ENCODE measurements around the gene SAG. TPM values are rescaled to one million over a fixed set of nuclear protein-coding genes. Genes with fewer than 3 reads are reported as not detected.

The SAG gene
- total RNA-seq, 4 donors from 2014 or later: not detected

GRCh38 chr2:233358335-233358734, 50.7 kb downstream of the SAG start:
- TF ChIP-seq CTCF (IDR thresholded peaks at IDR 0.05) (no peak), POLR2A (IDR thresholded peaks at IDR 0.05) (no peak)
- intact Hi-C loops (cut with DNase I; ENCODE audit: low total_unique reads): no loop called here
- H3K4me3 ChIP-seq (ENCODE audit: low read depth, poor library complexity, severe bottlenecking): no peak overlapping the region
- WGBS, 2 donors: 80 to 90% methylated on average over 4 of the region's 4 CpGs
- no peak for DNase-seq (ENCODE audit: low spot score in 2 of 2)

GRCh38 chr2:233358947-233359346, 51.3 kb downstream of the SAG start:
- no peak for TF ChIP-seq POLR2A (IDR thresholded peaks at IDR 0.05)
- no peak for TF ChIP-seq CTCF (IDR thresholded peaks at IDR 0.05)
- no peak for DNase-seq (ENCODE audit: low spot score in 2 of 2)
- H3K4me3 ChIP-seq (ENCODE audit: low read depth, poor library complexity, severe bottlenecking): no peak overlapping the region
- WGBS, 2 donors: 93 to 94% methylated on average over 6 of the region's 6 CpGs
- intact Hi-C loops (cut with DNase I; ENCODE audit: low total_unique reads): no loop called here

GRCh38 chr2:233359823-233360222, 52.2 kb downstream of the SAG start:
- no peak overlapping the region for H3K4me3 ChIP-seq (ENCODE audit: low read depth, poor library complexity, severe bottlenecking)
- whole genome bisulfite sequencing, 2 donors: 94 to 99% methylated on average over 3 of the region's 3 CpGs
- intact Hi-C loops (cut with DNase I; ENCODE audit: low total_unique reads): no loop called here
- TF ChIP-seq POLR2A (IDR thresholded peaks at IDR 0.05): no peak
- no peak for TF ChIP-seq CTCF (IDR thresholded peaks at IDR 0.05)
- peak in 1 of 2 donors; percentile 21 for DNase-seq (ENCODE audit: low spot score in 2 of 2)

- intact Hi-C loops (cut with DNase I; ENCODE audit: low total_unique reads): no loop called here
- peak in 1 of 2 donors; percentile 15 for DNase-seq (ENCODE audit: low spot score in 2 of 2)
- 70 to 85% methylated on average over 4 of the region's 4 CpGs for WGBS, 2 donors
- no peak overlapping the region for H3K4me3 ChIP-seq (ENCODE audit: low read depth, poor library complexity, severe bottlenecking)
- TF ChIP-seq POLR2A (IDR thresholded peaks at IDR 0.05) (no peak), CTCF (IDR thresholded peaks at IDR 0.05) (no peak)
Observed at GRCh38 chr2:233360771-233361176, 53.2 kb downstream of the SAG start.

- 64 to 79% methylated on average over 7 of the region's 7 CpGs for WGBS, 2 donors
Observed at GRCh38 chr2:233361297-233361696, 53.7 kb downstream of the SAG start.

More at GRCh38 chr2:233361297-233361696, 53.7 kb downstream of the SAG start:
- peak in 1 of 2 donors; percentile 29 for DNase-seq (ENCODE audit: low spot score in 2 of 2)
- intact Hi-C loops (cut with DNase I; ENCODE audit: low total_unique reads): no loop called here
- TF ChIP-seq POLR2A (IDR thresholded peaks at IDR 0.05) (no peak), CTCF (IDR thresholded peaks at IDR 0.05) (no peak)
- no peak overlapping the region for H3K4me3 ChIP-seq (ENCODE audit: low read depth, poor library complexity, severe bottlenecking)

All from lower leg skin (tissue), 4 donors.